HEK293 (cell line): ENCODE results near the gene ROS1.

Experiments
- CTCF ChIA-PET: fragments of 350-600 bp; formaldehyde crosslinking; extraction: SDS; loops from one replicate; lab custom pipeline; 2021; ENCODE audit warnings: antibody characterized with exemption; lab: Yijun Ruan, JAX
- POLR2A ChIA-PET: fragments of 300-600 bp; formaldehyde crosslinking; extraction: SDS; loops from one replicate; lab custom pipeline; 2020; ENCODE audit warnings: antibody characterized with exemption, inconsistent platforms; lab: Yijun Ruan, JAX
- H3K27ac ChIP-seq: fragments of 200-500 bp; sonication (Bioruptor generic); 2 replicates; pipeline ENCODE4 v1.5.1; 2014; ENCODE audit warnings: low read depth, low read length, control low read depth, inconsistent platforms; ENCODE audit errors: extremely low read depth
- H3K36me3 ChIP-seq, 2 experiments: fragments of 200-500 bp in 1 of 2; sonication (Bioruptor generic) in 1 of 2; 1 replicate in 1 of 2; 2 replicates in 1 of 2; pipeline ENCODE4 v1.5.1; 2014 to 2017; ENCODE audit warnings: inconsistent platforms in 2 of 2, low read length in 2 of 2; ENCODE audit not compliant: control insufficient read depth in 2 of 2, insufficient read depth in 1 of 2
- H3K4me1 ChIP-seq: fragments of 200-500 bp; sonication (Bioruptor generic); 2 replicates; pipeline ENCODE4 v1.5.1; 2014; ENCODE audit warnings: mild to moderate bottlenecking, low read length, inconsistent platforms; ENCODE audit not compliant: control insufficient read depth, insufficient read depth
- H3K4me3 ChIP-seq: 2 replicates; pipeline ENCODE4 v1.5.1; 2011; ENCODE audit warnings: low read depth, mild to moderate bottlenecking, control low read depth, low read length, moderate library complexity
- H3K9me3 ChIP-seq: fragments of 200-500 bp; sonication (Bioruptor generic); 2 replicates; pipeline ENCODE4 v1.5.1; 2014; ENCODE audit warnings: low read depth, low read length, inconsistent platforms; ENCODE audit not compliant: control insufficient read depth, insufficient read depth
- KLF16 ChIP-seq: fragments of 450-650 bp; formaldehyde crosslinking; IDR thresholded peaks from 2 replicates; pipeline ENCODE4 v1.5.1; 2017; ENCODE audit warnings: missing biosample characterization, missing genetic modification characterization
- KLF9 ChIP-seq: fragments of 450-650 bp; formaldehyde crosslinking; IDR thresholded peaks from 2 replicates; pipeline ENCODE4 v1.5.1; 2016; ENCODE audit warnings: missing biosample characterization, missing genetic modification characterization, low read depth
- OSR2 ChIP-seq: fragments of 450-650 bp; formaldehyde crosslinking; IDR thresholded peaks from 2 replicates; pipeline ENCODE4 v1.5.1; 2016; ENCODE audit warnings: missing biosample characterization, missing genetic modification characterization
- PRDM2 ChIP-seq: fragments of 450-650 bp; formaldehyde crosslinking; IDR thresholded peaks from 2 replicates; pipeline ENCODE4 v1.5.1; 2016; ENCODE audit warnings: missing biosample characterization, missing genetic modification characterization, borderline replicate concordance
- SCRT1 ChIP-seq: fragments of 450-650 bp; formaldehyde crosslinking; IDR thresholded peaks from 2 replicates; pipeline ENCODE4 v1.5.1; 2016; ENCODE audit warnings: missing biosample characterization, missing genetic modification characterization, borderline replicate concordance
- ZBTB48 ChIP-seq: fragments of 450-650 bp; formaldehyde crosslinking; IDR thresholded peaks from 2 replicates; pipeline ENCODE4 v1.5.1; 2016; ENCODE audit warnings: missing biosample characterization, missing genetic modification characterization
- ZBTB49 ChIP-seq: fragments of 450-650 bp; formaldehyde crosslinking; IDR thresholded peaks from 2 replicates; pipeline ENCODE4 v1.5.1; 2016; ENCODE audit warnings: missing biosample characterization, missing genetic modification characterization, low read depth
- ZBTB6 ChIP-seq: fragments of 450-650 bp; formaldehyde crosslinking; IDR thresholded peaks from 2 replicates; pipeline ENCODE4 v1.5.1; 2017; ENCODE audit warnings: missing biosample characterization, missing genetic modification characterization
- ZFP41 ChIP-seq: fragments of 450-650 bp; formaldehyde crosslinking; IDR thresholded peaks from 2 replicates; pipeline ENCODE4 v1.5.1; 2016; ENCODE audit warnings: missing biosample characterization, missing genetic modification characterization, borderline replicate concordance
- ZNF2 ChIP-seq: fragments of 450-650 bp; formaldehyde crosslinking; IDR thresholded peaks from 2 replicates; pipeline ENCODE4 v1.5.1; 2016; ENCODE audit warnings: missing biosample characterization, missing genetic modification characterization
- ZNF211 ChIP-seq: fragments of 450-650 bp; formaldehyde crosslinking; IDR thresholded peaks from 2 replicates; pipeline ENCODE4 v1.5.1; 2016; ENCODE audit warnings: low read depth, missing biosample characterization, missing genetic modification characterization
- ZNF214 ChIP-seq: fragments of 450-650 bp; formaldehyde crosslinking; IDR thresholded peaks from 2 replicates; pipeline ENCODE4 v1.5.1; 2017; ENCODE audit warnings: missing biosample characterization, mild to moderate bottlenecking, missing genetic modification characterization, borderline replicate concordance
- ZNF335 ChIP-seq: fragments of 450-650 bp; formaldehyde crosslinking; conservative IDR thresholded peaks from 2 replicates; pipeline ENCODE4 v1.5.1; 2016; ENCODE audit warnings: missing biosample characterization, missing genetic modification characterization
- ZNF521 ChIP-seq: fragments of 450-650 bp; formaldehyde crosslinking; IDR thresholded peaks from 2 replicates; pipeline ENCODE4 v1.5.1; 2017; ENCODE audit warnings: missing biosample characterization, mild to moderate bottlenecking, missing genetic modification characterization
- ZNF544 ChIP-seq: fragments of 450-650 bp; formaldehyde crosslinking; IDR thresholded peaks from 2 replicates; pipeline ENCODE4 v1.5.0; 2017; ENCODE audit warnings: missing biosample characterization, missing genetic modification characterization
- ZNF571 ChIP-seq: fragments of 450-650 bp; formaldehyde crosslinking; IDR thresholded peaks from 2 replicates; pipeline ENCODE4 v1.5.0; 2017; ENCODE audit warnings: missing biosample characterization, missing genetic modification characterization
- ZNF610 ChIP-seq: fragments of 450-650 bp; formaldehyde crosslinking; IDR thresholded peaks from 2 replicates; pipeline ENCODE4 v1.5.1; 2016; ENCODE audit warnings: missing biosample characterization, missing genetic modification characterization, borderline replicate concordance
- ZNF658 ChIP-seq: fragments of 450-650 bp; formaldehyde crosslinking; IDR thresholded peaks from 2 replicates; pipeline ENCODE4; 2016; ENCODE audit warnings: missing biosample characterization, missing genetic modification characterization
- ZNF76 ChIP-seq: fragments of 450-650 bp; formaldehyde crosslinking; IDR thresholded peaks from 2 replicates; pipeline ENCODE4; 2016; ENCODE audit warnings: low read depth, missing biosample characterization, missing genetic modification characterization, borderline replicate concordance
- ZNF792 ChIP-seq: fragments of 450-650 bp; formaldehyde crosslinking; IDR thresholded peaks from 2 replicates; pipeline ENCODE4 v1.5.1; 2016; ENCODE audit warnings: missing biosample characterization, missing genetic modification characterization
- ZSCAN5A ChIP-seq: fragments of 450-650 bp; formaldehyde crosslinking; IDR thresholded peaks from 2 replicates; pipeline ENCODE4 v1.5.1; 2016; ENCODE audit warnings: missing biosample characterization, missing genetic modification characterization

ROS1 gene

GRCh38 chr6:117380298-117380697 is 45.4 kb downstream of the ROS1 start:
- no peaks in the 10 kb centered on the region for H3K4me1 ChIP-seq
- no peak overlapping the region for H3K27ac ChIP-seq
- ChIA-PET POLR2A (no interaction called here), CTCF (interaction anchor here (1.0 to 1.2 kb wide), 2 partner anchors 20 to 70 kb away, joined by 3 to 7 read pairs; no protein-coding TSS in a partner anchor)
- no peak for TF ChIP-seq ZNF76 (tag by site-specific recombination)
- no peak for TF ChIP-seq ZNF521
- TF ChIP-seq PRDM2: no peak
- TF ChIP-seq ZNF792 (tag by site-specific recombination): no peak
- TF ChIP-seq ZNF335 (tag by site-specific recombination): no peak
- TF ChIP-seq ZFP41 (tag by site-specific recombination): no peak
- TF ChIP-seq ZNF214 (tag by site-specific recombination): no peak
- TF ChIP-seq ZBTB49 (tag by site-specific recombination): no peak
- no peak for TF ChIP-seq ZBTB48 (tag by site-specific recombination)
- no peaks in the 10 kb centered on the region for H3K36me3 ChIP-seq
- no peaks in the 10 kb centered on the region for H3K9me3 ChIP-seq
- H3K4me3 ChIP-seq: no peak overlapping the region

GRCh38 chr6:117375446-117375845 is 50.3 kb downstream of the ROS1 start:
- Histone ChIP-seq H3K4me1 (no peaks in the 10 kb centered on the region), H3K36me3 (no peaks in the 10 kb centered on the region), H3K4me3 (no peak overlapping the region), H3K9me3 (no peaks in the 10 kb centered on the region), H3K27ac (no peak overlapping the region)
- ChIA-PET CTCF (interaction anchor here (1.0 to 1.1 kb wide), 2 partner anchors 19 to 230 kb away, joined by 3 to 4 read pairs; no protein-coding TSS in a partner anchor), POLR2A (no interaction called here)
- TF ChIP-seq ZNF610 (tag by site-specific recombination) (no peak), ZNF544 (no peak), SCRT1 (no peak), ZNF2 (tag by site-specific recombination) (no peak), KLF9 (no peak), KLF16 (tag by site-specific recombination) (no peak), OSR2 (tag by site-specific recombination) (no peak), ZNF571 (tag by site-specific recombination) (no peak), ZNF211 (tag by site-specific recombination) (no peak), ZBTB6 (no peak), ZNF658 (tag by site-specific recombination) (no peak), ZSCAN5A (tag by site-specific recombination) (no peak)
